GM21717 (cell line): ENCODE results near the gene HPRT1.

Source experiments
- ATAC-seq: cut with Tn5 transposase; IDR thresholded peaks from one replicate; pipeline ENCODE4 v1.9.1; 2021; ENCODE audit warnings: mild to moderate bottlenecking, moderate library complexity; ENCODE audit not compliant: unreplicated experiment

The HPRT1 gene

GRCh38 chrX:134541906-134542305, 81.9 kb downstream of the HPRT1 start:
- ATAC-seq: no peak

- no peak for ATAC-seq
Observed at GRCh38 chrX:134542485-134542884, 82.5 kb downstream of the HPRT1 start.

GRCh38 chrX:134543288-134543687, 83.3 kb downstream of the HPRT1 start:
- no peak for ATAC-seq

- no peak for ATAC-seq
Observed at GRCh38 chrX:134544135-134544512, 84.2 kb downstream of the HPRT1 start.

- no peak for ATAC-seq
Observed at GRCh38 chrX:134544513-134545151, 84.7 kb downstream of the HPRT1 start.

GRCh38 chrX:134545510-134545909, 85.5 kb downstream of the HPRT1 start:
- no peak for ATAC-seq

GRCh38 chrX:134546187-134546586, 86.2 kb downstream of the HPRT1 start:
- ATAC-seq: no peak

- ATAC-seq: no peak
Observed at GRCh38 chrX:134547047-134547679, 87.2 kb downstream of the HPRT1 start.

- ATAC-seq: no peak
Observed at GRCh38 chrX:134548257-134549201, 88.6 kb downstream of the HPRT1 start.
